ENCODE measurements around the gene PRPF38B. TPM values are rescaled to one million over a fixed set of nuclear protein-coding genes. Genes with fewer than 3 reads are reported as not detected.

PRPF38B gene
- total RNA-seq, 6 donors from 2014 or later, result 28.9 to 81.7 (median 35.5) TPM

- no peak for ATAC-seq (ENCODE audit: low FRiP score in 2 of 2)
- no peak for TF ChIP-seq POLR2AphosphoS5 (IDR thresholded peaks at IDR 0.05)
- TF ChIP-seq CTCF (IDR thresholded peaks at IDR 0.05), result no peak
- no peak for TF ChIP-seq EP300 (IDR thresholded peaks at IDR 0.05)
- no peak for TF ChIP-seq POLR2A (IDR thresholded peaks at IDR 0.05)
- Histone ChIP-seq H3K4me3 (no peak within 1 kb of the TSS), H3K4me1 (no peaks in the 10 kb centered on the region), H3K9me3 (no peaks in the 10 kb centered on the region), H3K27ac (no peak within 1 kb of the TSS), H3K36me3 (no peaks in the 10 kb centered on the region), H3K27me3 (no peaks in the 10 kb centered on the region)
- WGBS, 2 donors, result 50 to 57% methylated on average over 8 to 9 of the region's 9 CpGs
- no peak for DNase-seq
Measured at GRCh38 chr1:108712606-108713150, 20.6 kb downstream of the PRPF38B start, which contains the start of gene FNDC7. Gene FNDC7 (plus strand): TSS chr1:108712908. CDS start chr1:108712934, 26 bp downstream.

DNA sequence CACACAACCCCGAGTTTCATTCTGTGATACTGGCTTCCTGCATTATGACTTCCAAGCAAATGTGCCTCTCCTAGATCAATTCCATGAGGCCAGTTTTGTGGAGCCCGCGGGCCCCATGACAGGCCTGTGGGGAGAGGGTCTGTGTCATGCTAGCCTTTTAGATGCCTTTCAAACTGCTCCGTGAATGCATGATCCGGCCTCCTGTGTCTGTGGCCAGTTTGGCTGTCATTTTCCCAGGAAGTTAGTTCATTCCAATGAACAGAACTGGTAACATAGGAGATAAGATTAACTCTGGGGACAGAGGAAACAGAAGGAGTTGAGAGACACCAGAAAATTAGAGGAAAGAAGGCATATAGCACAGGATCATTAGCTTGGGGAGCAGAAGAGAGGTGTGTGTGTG, 23.8 kb downstream of the PRPF38B start:
- Histone ChIP-seq H3K27ac (no peak overlapping the region), H3K9me3 (no peaks in the 10 kb centered on the region), H3K4me1 (no peaks in the 10 kb centered on the region), H3K36me3 (no peaks in the 10 kb centered on the region), H3K27me3 (no peaks in the 10 kb centered on the region), H3K4me3 (no peak overlapping the region)
- no peak for TF ChIP-seq CTCF (IDR thresholded peaks at IDR 0.05)
- no peak for TF ChIP-seq POLR2A (IDR thresholded peaks at IDR 0.05)
- no peak for TF ChIP-seq EP300 (IDR thresholded peaks at IDR 0.05)
- TF ChIP-seq POLR2AphosphoS5 (IDR thresholded peaks at IDR 0.05), result no peak
- WGBS, 2 donors, result 77 to 92% methylated on average over 5 of the region's 5 CpGs
- no peak for DNase-seq
- ATAC-seq (ENCODE audit: low FRiP score in 2 of 2), result no peak

- H3K36me3 ChIP-seq, result no peaks in the 10 kb centered on the region
- no peak overlapping the region for H3K4me3 ChIP-seq
- no peaks in the 10 kb centered on the region for H3K27me3 ChIP-seq
- no peaks in the 10 kb centered on the region for H3K9me3 ChIP-seq
- H3K27ac ChIP-seq, result no peak overlapping the region
- ATAC-seq (ENCODE audit: low FRiP score in 2 of 2) (no peak), DNase-seq (no peak)
- 89 to 90% methylated on average over 2 of the region's 2 CpGs for WGBS, 2 donors
- TF ChIP-seq POLR2AphosphoS5 (IDR thresholded peaks at IDR 0.05) (no peak), CTCF (IDR thresholded peaks at IDR 0.05) (no peak)
- no peaks in the 10 kb centered on the region for H3K4me1 ChIP-seq
Measured at GRCh38 chr1:108716437-108717230, 24.5 kb downstream of the PRPF38B start.

GRCh38 chr1:108717774-108718316, 25.7 kb downstream of the PRPF38B start:
- H3K27me3 ChIP-seq, result no peaks in the 10 kb centered on the region
- no peaks in the 10 kb centered on the region for H3K36me3 ChIP-seq
- H3K27ac ChIP-seq, result no peak overlapping the region
- no peaks in the 10 kb centered on the region for H3K4me1 ChIP-seq
- TF ChIP-seq EP300 (IDR thresholded peaks at IDR 0.05), result no peak
- no peak for TF ChIP-seq POLR2AphosphoS5 (IDR thresholded peaks at IDR 0.05)
- no peak for TF ChIP-seq CTCF (IDR thresholded peaks at IDR 0.05)
- TF ChIP-seq POLR2A (IDR thresholded peaks at IDR 0.05), result no peak
- DNase-seq, result no peak
- no peak overlapping the region for H3K4me3 ChIP-seq
- no peak for ATAC-seq (ENCODE audit: low FRiP score in 2 of 2)
- whole genome bisulfite sequencing, 2 donors, result 90 to 92% methylated on average over 9 of the region's 9 CpGs
- no peaks in the 10 kb centered on the region for H3K9me3 ChIP-seq
